Right lobe of liver (tissue), 4 donors: Measurements from ENCODE around the gene SLC35B4.
A peak's percentile ranks its signal among the peaks of the same experiment; 100 is the strongest.

Source experiments
- CTCF ChIP-seq, 4 donors: fragments of 200-600 bp in 3 of 4; fragments of 450-650 bp in 1 of 4; IDR thresholded peaks; one replicate each; pipeline versions ENCODE4 v1.5.1 to v1.8.0; 2016 to 2022; ENCODE audit warnings: antibody characterized with exemption in 4 of 4, mild to moderate bottlenecking in 2 of 4
- POLR2A ChIP-seq: fragments of 450-650 bp; IDR thresholded peaks from one replicate; pipeline ENCODE4 v1.6.1; 2017; ENCODE audit warnings: antibody characterized with exemption, mild to moderate bottlenecking
- donor health status: DM: no; HTN: no; CAD: no.
- donor health status: DM: no; HTN: no; CAD: no.
- donor health status: DM: no; HTN: yes; CAD: no.

GRCh38 chr7:134254311-134254710, 62.4 kb downstream of the SLC35B4 start:
- TF ChIP-seq CTCF (IDR thresholded peaks at IDR 0.05) (peak in 2 of 4 donors; percentile 20 to 38), POLR2A (no peak)
